GM12878 (cell line): Measurements from ENCODE around the gene CLSTN2. TPM values are rescaled to one million over a fixed set of nuclear protein-coding genes. Genes with fewer than 3 reads are reported as not detected.
A peak's percentile ranks its signal among the peaks of the same experiment; 100 is the strongest.

Experiments
- ATAC-seq: fragments of 200-7000 bp; cut with Tn5 transposase; 3 replicates; pipeline ENCODE4 v1.9.1; 2020; ENCODE audit warnings: mild to moderate bottlenecking, moderate library complexity
- BruUV-seq: library from RNA; stranded (reverse); fragments of 400-500 nt; replicated peaks from 2 replicates; lab custom pipeline; 2021; lab: Mats Ljungman, UMichigan
- CTCF ChIA-PET: fragments of 300-600 bp; sonication (Branson Sonifier 250); formaldehyde crosslinking; extraction: SDS; loops from one replicate; lab custom pipeline; 2021; ENCODE audit warnings: inconsistent platforms; lab: Yijun Ruan, JAX
- POLR2A ChIA-PET: fragments of 350-600 bp; formaldehyde crosslinking; extraction: SDS; loops from one replicate; lab custom pipeline; 2021; ENCODE audit warnings: inconsistent platforms; lab: Charles Lee
- RAD21 ChIA-PET: fragments of 300-600 bp; sonication (Branson Sonifier 250); formaldehyde crosslinking; loops from one replicate; lab custom pipeline; 2023; ENCODE audit warnings: antibody characterized with exemption; ENCODE audit not compliant: unreplicated experiment; lab: Charles Lee
- SMC1A ChIA-PET: fragments of 300-600 bp; sonication (Branson Sonifier 250); formaldehyde crosslinking; loops from one replicate; lab custom pipeline; 2023; ENCODE audit not compliant: unreplicated experiment, uncharacterized antibody; lab: Charles Lee
- DNase-seq: peaks from one replicate; pipeline ENCODE4 v3.0.0-alpha.2; 2011; ENCODE audit warnings: low read depth, low spot score
- FAIRE-seq: peaks from 3 replicates; lab custom pipeline; 2011; peaks lifted over from hg19 to GRCh38; lab: Jason Lieb, UNC
- H2AFZ ChIP-seq: 2 replicates; pipeline ENCODE4 v1.6.0; 2011; ENCODE audit warnings: low read depth, low read length, control low read depth; ENCODE audit not compliant: control insufficient read depth
- H3K27ac ChIP-seq: 2 replicates; pipeline ENCODE4 v1.5.1; 2011; ENCODE audit warnings: control low read depth; ENCODE audit not compliant: control insufficient read depth, insufficient read depth
- H3K27me3 ChIP-seq, 2 experiments: replicated peaks in 1 of 2; 2 replicates each; pipeline versions ENCODE4 v1.6.0 to v1.6.1; 2011; ENCODE audit warnings: low read length in 1 of 2; ENCODE audit not compliant: control insufficient read depth in 2 of 2, insufficient read depth in 2 of 2
- H3K36me3 ChIP-seq, 2 experiments: 2 replicates each; pipeline ENCODE4 v1.5.1; 2011; ENCODE audit warnings: low read length in 1 of 2; ENCODE audit not compliant: control insufficient read depth in 2 of 2, insufficient read depth in 2 of 2
- H3K4me1 ChIP-seq: 2 replicates; pipeline ENCODE4 v1.6.1; 2011; ENCODE audit warnings: mild to moderate bottlenecking, low read length, moderate library complexity, mixed read lengths; ENCODE audit not compliant: control insufficient read depth, insufficient read depth
- H3K4me2 ChIP-seq: 2 replicates; pipeline ENCODE4 v1.6.0; 2011; ENCODE audit warnings: control low read depth; ENCODE audit not compliant: control insufficient read depth, insufficient read depth
- H3K4me3 ChIP-seq: fragments of 200-600 bp; sonication (generic); 2 replicates; pipeline ENCODE4 v1.5.1; 2016
- H3K79me2 ChIP-seq: 2 replicates; pipeline ENCODE4 v1.6.0; 2011; ENCODE audit warnings: low read length; ENCODE audit not compliant: control insufficient read depth, insufficient read depth
- H3K9ac ChIP-seq: 2 replicates; pipeline ENCODE4 v1.8.0; 2011; ENCODE audit warnings: low read length, control low read depth, mixed read lengths; ENCODE audit not compliant: control insufficient read depth, insufficient read depth
- H3K9me3 ChIP-seq: replicated peaks from 3 replicates; pipeline ENCODE4 v1.5.1; 2011; ENCODE audit warnings: mild to moderate bottlenecking, low read length; ENCODE audit not compliant: control insufficient read depth, insufficient read depth
- H4K20me1 ChIP-seq: 2 replicates; pipeline ENCODE4 v1.6.0; 2011; ENCODE audit not compliant: control insufficient read depth, insufficient read depth
- WGBS: methylation state at CpG from one replicate; pipeline ENCODE4 v1.1.6; 2016; ENCODE audit warnings: low lambda C conversion rate; ENCODE audit not compliant: insufficient replicate concordance, insufficient coverage; ENCODE audit errors: missing lambda C conversion rate; 5-methylcytosine and 5-hydroxymethylcytosine counted together
- in situ Hi-C: fragments of 300-500 bp; cut with MboI; formaldehyde crosslinking; loops from 9 replicates; pipeline ENCODE4 v1.14.3; 2018; ENCODE audit warnings: mixed read lengths
- intact Hi-C: fragments of 100-400 bp; cut with micrococcal nuclease; formaldehyde crosslinking; loops from one replicate; pipeline ENCODE4 v1.14.2; 2022; ENCODE audit not compliant: unreplicated experiment
- polyA plus RNA-seq, 11 experiments: library from polyadenylated mRNA; depleted of rRNA in 4 of 11; unstranded in 6 of 11; stranded (reverse) in 5 of 11; fragments of >200 nt; fragmentation: Nextera tagmentation in 4 of 11; fragmentation: Illumina TruSeq in 1 of 11; extraction: Ambion mirVana in 4 of 11; extraction: Trizol in 1 of 11; gene quantifications; 1 replicate in 1 of 11; 2 replicates in 10 of 11; pipeline versions ENCODE4 v1.2.1 to v1.2.3, GENCODE V29; 2011 to 2016; ENCODE audit warnings: inconsistent platforms in 2 of 11, missing spikeins in 2 of 11, low read depth in 1 of 11
- total RNA-seq, 4 experiments: library from RNA; depleted of rRNA in 3 of 4; stranded (reverse); fragments of >200 nt in 3 of 4; fragmentation: Illumina TruSeq in 1 of 4; extraction: Trizol in 1 of 4; gene quantifications; 2 replicates each; pipeline versions ENCODE4 v1.2.1 to v1.2.3, GENCODE V29; 2013 to 2021
- TF ChIP-seq, protein P1 (sequence below): fragments of 450-650 bp; IDR thresholded peaks from 2 replicates; pipeline ENCODE4 v1.6.1; 2016; ENCODE audit warnings: mild to moderate bottlenecking
- TF ChIP-seq, protein P2 (sequence below), 3 experiments: IDR thresholded peaks in 2 of 3; conservative IDR thresholded peaks in 1 of 3; 2 replicates each; pipeline ENCODE4 v1.5.1; 2011; ENCODE audit warnings: low read depth in 3 of 3, low read length in 3 of 3, mild to moderate bottlenecking in 3 of 3, control low read depth in 2 of 3, moderate library complexity in 2 of 3, inconsistent platforms in 1 of 3, mixed read lengths in 1 of 3; ENCODE audit not compliant: control insufficient read depth in 2 of 3, insufficient read depth in 1 of 3; ENCODE audit errors: extremely low read depth in 1 of 3

CLSTN2 gene
- total and polyA plus RNA-seq, 10 of the 15 experiments (the other 5 are each of a cell fraction or from before 2014, with no cell fraction given) = under 0.01 to 0.10 (median under 0.01) TPM; not detected in 5

DNA sequence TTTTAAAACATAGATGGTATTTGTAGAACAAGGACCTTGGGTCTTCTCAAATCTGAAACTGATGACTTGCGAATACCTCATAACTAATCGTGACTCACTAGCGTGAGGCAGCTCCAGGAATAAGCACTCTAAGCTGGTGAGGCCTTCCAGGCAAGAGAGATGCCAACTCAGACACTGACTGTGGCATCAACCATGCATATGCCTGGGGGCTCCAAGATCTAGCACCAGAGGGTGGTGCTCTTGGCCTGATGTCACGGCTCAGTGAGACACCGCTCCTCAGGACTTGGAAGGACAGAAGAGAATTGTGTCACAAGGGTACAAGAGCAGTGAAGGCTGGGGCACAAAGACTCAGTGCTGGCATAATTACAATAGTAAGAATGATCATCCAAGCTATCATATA is 617.9 kb downstream of the CLSTN2 start:
- Histone ChIP-seq H3K27ac (no peak overlapping the region), H4K20me1 (no peaks in the 10 kb centered on the region), H3K9me3 (no peaks in the 10 kb centered on the region), H3K4me3 (no peak overlapping the region), H3K9ac (no peak overlapping the region), H3K4me2 (no peak overlapping the region), H2AFZ (no peak overlapping the region), H3K4me1 (no peaks in the 10 kb centered on the region), H3K27me3 (no peaks in the 10 kb centered on the region; a peak in 1 of 4 replicates), H3K36me3 (no peaks in the 10 kb centered on the region), H3K79me2 (no peaks in the 10 kb centered on the region)
- ChIA-PET CTCF (no interaction called here), RAD21 (no interaction called here), SMC1A (interaction anchor here (1.6 kb wide), 1 partner anchor 184 kb away, joined by 4 read pairs; no protein-coding TSS in a partner anchor), POLR2A (no interaction called here)
- BruUV-seq = no TSS peak
- TF ChIP-seq, protein P1, sequence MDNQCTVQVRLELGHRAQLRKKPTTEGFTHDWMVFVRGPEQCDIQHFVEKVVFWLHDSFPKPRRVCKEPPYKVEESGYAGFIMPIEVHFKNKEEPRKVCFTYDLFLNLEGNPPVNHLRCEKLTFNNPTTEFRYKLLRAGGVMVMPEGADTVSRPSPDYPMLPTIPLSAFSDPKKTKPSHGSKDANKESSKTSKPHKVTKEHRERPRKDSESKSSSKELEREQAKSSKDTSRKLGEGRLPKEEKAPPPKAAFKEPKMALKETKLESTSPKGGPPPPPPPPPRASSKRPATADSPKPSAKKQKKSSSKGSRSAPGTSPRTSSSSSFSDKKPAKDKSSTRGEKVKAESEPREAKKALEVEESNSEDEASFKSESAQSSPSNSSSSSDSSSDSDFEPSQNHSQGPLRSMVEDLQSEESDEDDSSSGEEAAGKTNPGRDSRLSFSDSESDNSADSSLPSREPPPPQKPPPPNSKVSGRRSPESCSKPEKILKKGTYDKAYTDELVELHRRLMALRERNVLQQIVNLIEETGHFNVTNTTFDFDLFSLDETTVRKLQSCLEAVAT = no peak
- TF ChIP-seq, protein P2, sequence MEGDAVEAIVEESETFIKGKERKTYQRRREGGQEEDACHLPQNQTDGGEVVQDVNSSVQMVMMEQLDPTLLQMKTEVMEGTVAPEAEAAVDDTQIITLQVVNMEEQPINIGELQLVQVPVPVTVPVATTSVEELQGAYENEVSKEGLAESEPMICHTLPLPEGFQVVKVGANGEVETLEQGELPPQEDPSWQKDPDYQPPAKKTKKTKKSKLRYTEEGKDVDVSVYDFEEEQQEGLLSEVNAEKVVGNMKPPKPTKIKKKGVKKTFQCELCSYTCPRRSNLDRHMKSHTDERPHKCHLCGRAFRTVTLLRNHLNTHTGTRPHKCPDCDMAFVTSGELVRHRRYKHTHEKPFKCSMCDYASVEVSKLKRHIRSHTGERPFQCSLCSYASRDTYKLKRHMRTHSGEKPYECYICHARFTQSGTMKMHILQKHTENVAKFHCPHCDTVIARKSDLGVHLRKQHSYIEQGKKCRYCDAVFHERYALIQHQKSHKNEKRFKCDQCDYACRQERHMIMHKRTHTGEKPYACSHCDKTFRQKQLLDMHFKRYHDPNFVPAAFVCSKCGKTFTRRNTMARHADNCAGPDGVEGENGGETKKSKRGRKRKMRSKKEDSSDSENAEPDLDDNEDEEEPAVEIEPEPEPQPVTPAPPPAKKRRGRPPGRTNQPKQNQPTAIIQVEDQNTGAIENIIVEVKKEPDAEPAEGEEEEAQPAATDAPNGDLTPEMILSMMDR (IDR thresholded peaks at IDR 0.05 in 2 of 3, conservative IDR thresholded peaks at IDR 0.05 in 1 of 3; ENCODE audit: control insufficient read depth in 2 of 3, extremely low read depth in 1 of 3, insufficient read depth in 1 of 3, low read depth in 3 of 3, low read length in 3 of 3) = peak in 1 of 3 experiments; percentile 10; a peak in 1 of 6 replicates
- FAIRE-seq (no peak), ATAC-seq (no peak), DNase-seq (no peak)
- intact Hi-C loops (loop anchor here (10.0 kb wide), 1 partner anchor 312 kb away; no protein-coding TSS in a partner anchor), in situ Hi-C loops (no loop called here)
- whole genome bisulfite sequencing = 67% methylated on average over 5 of the region's 5 CpGs
